MV-4-11 (cell line): ENCODE measurements around the gene WNK4.

ENCODE experiments used
- DNase-seq: peaks from one replicate; lab custom pipeline; 2025; lab: John Stamatoyannopoulos, UW

WNK4 gene

DNA sequence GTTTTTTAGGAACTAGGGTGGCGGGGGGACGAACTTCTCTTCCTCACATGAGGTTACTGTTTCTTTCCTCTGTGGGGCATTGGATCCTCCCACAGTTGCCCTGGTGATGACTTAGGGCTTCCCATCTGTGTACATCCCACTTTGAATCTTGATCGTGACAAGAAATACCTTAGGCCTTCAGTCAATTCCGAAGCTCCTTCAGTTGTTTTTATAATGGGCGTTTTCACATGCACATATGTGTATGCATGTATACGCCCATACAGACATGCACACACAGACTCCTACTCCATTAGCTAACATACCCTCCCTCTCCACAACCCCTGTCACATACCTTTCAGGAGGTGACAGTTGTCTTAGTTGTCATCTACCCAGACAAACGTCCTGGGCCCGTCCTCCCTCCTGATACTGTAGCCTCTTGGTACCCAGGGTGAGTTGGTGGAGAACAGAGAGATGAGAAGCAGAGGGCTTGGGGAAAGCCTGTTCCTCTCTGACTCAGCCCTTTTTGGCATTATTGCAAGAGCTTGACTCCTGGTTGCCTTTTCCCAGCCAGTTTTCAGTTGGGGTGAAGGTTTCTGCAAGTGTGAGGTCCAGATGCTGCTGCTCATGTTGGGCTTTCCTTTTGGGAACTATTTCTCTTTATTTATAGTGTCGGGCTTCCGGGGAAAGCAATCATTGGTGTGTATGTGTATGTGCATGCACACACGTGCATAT lies 61.7 kb downstream of the WNK4 start:
- no peak for DNase-seq

DNA sequence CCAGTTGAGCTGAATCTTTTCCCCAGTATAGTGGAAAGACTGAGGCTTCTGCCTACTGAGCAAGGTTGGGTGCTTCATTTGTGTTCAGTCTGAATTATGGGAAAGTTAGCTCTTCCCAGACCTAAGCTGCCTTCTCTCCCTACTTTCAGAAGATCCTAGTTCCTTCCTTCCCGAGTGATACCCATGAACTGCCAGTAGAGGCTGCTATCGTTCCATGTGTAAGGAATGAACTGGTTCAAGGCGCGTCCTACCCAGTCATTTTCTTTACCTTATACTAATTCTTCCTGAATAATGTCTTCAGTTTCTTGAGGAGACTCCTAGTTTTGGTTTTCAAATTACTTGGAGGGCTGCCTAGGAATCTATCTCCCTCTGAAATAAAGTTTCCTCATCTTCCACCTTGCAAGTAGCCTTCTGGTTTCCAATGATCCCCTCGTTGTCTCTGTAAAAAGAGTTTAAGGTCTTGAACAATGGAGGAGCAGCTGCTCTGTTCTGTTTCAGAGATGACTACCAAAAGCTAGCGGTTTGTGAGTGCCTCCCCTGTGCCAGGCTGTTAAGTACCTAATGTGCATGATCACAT lies 63.0 kb downstream of the WNK4 start:
- DNase-seq, result peak; percentile 21

DNA sequence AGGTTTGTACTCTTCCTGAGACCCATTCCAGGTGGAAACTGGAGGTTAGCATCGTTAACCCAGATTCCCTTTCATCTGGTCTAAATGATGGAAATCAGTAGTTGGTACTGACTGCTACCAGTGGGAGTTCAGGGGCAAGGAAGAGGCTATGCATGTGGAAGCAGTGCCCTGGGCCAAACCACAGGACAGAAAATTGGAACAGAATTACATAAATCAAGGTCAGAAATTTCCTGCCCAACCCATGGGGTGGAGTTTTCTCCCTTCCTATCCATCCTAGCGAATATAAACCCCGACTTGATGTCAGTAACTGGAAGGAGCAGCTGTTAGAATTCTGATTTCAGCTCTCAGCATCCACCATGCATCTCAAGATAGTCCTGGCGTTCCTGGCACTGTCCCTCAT lies 63.9 kb downstream of the WNK4 start, which contains the start of gene AOC2:
Gene AOC2, plus strand, starts transcription at position 310 of the 400 bp plus-strand sequence. Its CDS starts 47 bp downstream, at position 357.
- DNase-seq, result no peak

DNA sequence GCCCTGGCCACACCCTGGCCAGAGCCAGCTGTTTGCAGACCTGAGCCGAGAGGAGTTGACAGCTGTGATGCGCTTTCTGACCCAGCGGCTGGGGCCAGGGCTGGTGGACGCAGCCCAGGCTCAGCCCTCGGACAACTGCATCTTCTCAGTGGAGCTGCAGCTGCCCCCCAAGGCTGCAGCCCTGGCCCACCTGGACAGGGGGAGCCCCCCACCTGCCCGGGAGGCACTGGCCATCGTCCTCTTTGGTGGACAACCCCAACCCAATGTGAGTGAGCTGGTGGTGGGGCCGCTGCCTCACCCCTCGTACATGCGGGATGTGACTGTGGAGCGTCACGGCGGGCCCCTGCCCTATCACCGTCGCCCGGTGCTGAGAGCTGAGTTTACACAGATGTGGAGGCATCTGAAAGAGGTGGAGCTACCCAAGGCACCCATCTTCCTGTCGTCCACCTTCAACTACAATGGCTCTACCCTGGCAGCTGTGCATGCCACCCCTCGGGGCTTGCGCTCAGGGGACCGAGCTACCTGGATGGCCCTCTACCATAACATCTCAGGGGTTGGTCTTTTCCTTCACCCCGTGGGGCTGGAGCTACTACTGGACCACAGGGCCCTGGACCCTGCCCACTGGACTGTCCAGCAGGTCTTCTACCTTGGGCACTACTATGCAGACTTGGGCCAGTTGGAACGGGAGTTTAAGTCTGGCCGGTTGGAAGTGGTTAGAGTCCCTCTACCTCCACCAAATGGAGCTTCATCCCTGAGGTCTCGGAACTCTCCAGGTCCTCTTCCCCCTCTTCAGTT lies 64.5 kb downstream of the WNK4 start:
- DNase-seq, result no peak

DNA sequence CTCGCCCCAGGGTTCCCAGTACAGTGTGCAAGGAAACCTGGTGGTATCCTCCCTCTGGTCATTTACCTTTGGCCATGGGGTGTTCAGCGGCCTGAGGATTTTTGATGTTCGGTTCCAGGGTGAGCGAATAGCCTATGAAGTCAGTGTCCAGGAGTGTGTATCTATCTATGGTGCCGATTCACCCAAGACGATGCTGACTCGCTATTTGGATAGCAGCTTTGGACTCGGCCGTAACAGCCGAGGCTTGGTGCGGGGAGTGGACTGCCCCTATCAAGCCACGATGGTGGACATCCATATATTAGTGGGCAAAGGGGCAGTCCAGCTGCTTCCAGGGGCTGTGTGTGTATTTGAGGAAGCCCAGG lies 65.1 kb downstream of the WNK4 start:
- DNase-seq, result no peak

DNA sequence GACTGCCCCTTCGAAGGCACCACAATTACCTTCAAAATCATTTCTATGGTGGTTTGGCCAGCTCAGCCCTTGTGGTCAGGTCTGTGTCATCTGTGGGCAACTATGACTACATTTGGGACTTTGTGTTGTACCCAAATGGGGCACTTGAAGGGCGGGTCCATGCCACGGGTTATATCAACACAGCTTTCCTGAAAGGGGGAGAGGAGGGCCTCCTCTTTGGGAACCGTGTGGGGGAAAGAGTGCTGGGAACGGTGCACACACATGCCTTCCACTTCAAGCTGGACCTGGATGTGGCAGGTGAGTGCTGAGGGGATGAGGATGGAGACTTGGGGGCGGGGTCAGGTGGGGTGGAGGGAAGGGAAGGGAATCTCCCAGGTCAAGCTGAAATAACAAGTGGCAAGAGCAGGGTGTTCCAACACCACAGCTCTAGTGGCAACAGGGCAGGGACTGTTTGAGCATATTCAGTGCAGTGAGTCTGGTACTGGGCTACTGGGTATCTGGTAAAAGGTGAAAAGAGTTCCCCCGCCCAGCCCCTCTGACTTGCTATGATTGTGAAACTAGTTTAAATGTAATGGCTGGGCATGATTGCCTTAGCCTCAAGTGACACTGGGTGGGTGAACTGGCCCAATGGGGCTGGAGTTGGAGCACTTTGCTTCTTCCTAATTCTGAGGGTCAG lies 65.6 kb downstream of the WNK4 start:
- DNase-seq, result peak; percentile 56
